ENCODE data around the gene PRR23E.

Gene PRR23E

GRCh38 chr3:127206154-127206553 is 13.2 kb downstream of the PRR23E start:
- Histone ChIP-seq H3K4me1 (ENCODE audit: control insufficient read depth in 1 of 2, insufficient read depth in 1 of 2, low read depth in 1 of 2, low read length in 1 of 2) (no peaks in the 10 kb centered on the region), H3K27ac (no peak overlapping the region), H3K36me3 (no peaks in the 10 kb centered on the region), H3K4me3 (ENCODE audit: low read depth in 1 of 2, low read length in 1 of 2) (no peak overlapping the region), H3K27me3 (no peaks in the 10 kb centered on the region), H3K9me3 (no peaks in the 10 kb centered on the region)
- TF ChIP-seq CTCF (IDR thresholded peaks at IDR 0.05) = no peak

- Histone ChIP-seq H3K4me3 (ENCODE audit: low read depth in 1 of 2, low read length in 1 of 2) (no peak overlapping the region), H3K9me3 (no peaks in the 10 kb centered on the region), H3K36me3 (no peaks in the 10 kb centered on the region), H3K4me1 (ENCODE audit: control insufficient read depth in 1 of 2, insufficient read depth in 1 of 2, low read depth in 1 of 2, low read length in 1 of 2) (no peaks in the 10 kb centered on the region), H3K27me3 (no peaks in the 10 kb centered on the region), H3K27ac (no peak overlapping the region)
- no peak for TF ChIP-seq CTCF (IDR thresholded peaks at IDR 0.05)
These were observed 13.9 kb downstream of the PRR23E start for GRCh38 chr3:127206611-127207516.

- Histone ChIP-seq H3K27me3 (no peaks in the 10 kb centered on the region), H3K36me3 (no peaks in the 10 kb centered on the region), H3K9me3 (no peaks in the 10 kb centered on the region), H3K4me1 (ENCODE audit: control insufficient read depth in 1 of 2, insufficient read depth in 1 of 2, low read depth in 1 of 2, low read length in 1 of 2) (no peaks in the 10 kb centered on the region), H3K27ac (no peak overlapping the region), H3K4me3 (ENCODE audit: low read depth in 1 of 2, low read length in 1 of 2) (no peak overlapping the region)
- no peak for TF ChIP-seq CTCF (IDR thresholded peaks at IDR 0.05)
These were observed 15.0 kb downstream of the PRR23E start for GRCh38 chr3:127207727-127208482.

- H3K4me3 ChIP-seq (ENCODE audit: low read depth in 1 of 2, low read length in 1 of 2) = no peak overlapping the region
- H3K9me3 ChIP-seq = no peaks in the 10 kb centered on the region
- H3K4me1 ChIP-seq (ENCODE audit: control insufficient read depth in 1 of 2, insufficient read depth in 1 of 2, low read depth in 1 of 2, low read length in 1 of 2) = no peaks in the 10 kb centered on the region
- no peaks in the 10 kb centered on the region for H3K27me3 ChIP-seq
- TF ChIP-seq CTCF (IDR thresholded peaks at IDR 0.05) = no peak
- H3K36me3 ChIP-seq = no peaks in the 10 kb centered on the region
- H3K27ac ChIP-seq = no peak overlapping the region
These were observed 15.7 kb downstream of the PRR23E start for GRCh38 chr3:127208483-127209100.

- Histone ChIP-seq H3K4me1 (ENCODE audit: control insufficient read depth in 1 of 2, insufficient read depth in 1 of 2, low read depth in 1 of 2, low read length in 1 of 2) (no peaks in the 10 kb centered on the region), H3K4me3 (ENCODE audit: low read depth in 1 of 2, low read length in 1 of 2) (no peak overlapping the region), H3K27me3 (no peaks in the 10 kb centered on the region), H3K27ac (no peak overlapping the region), H3K36me3 (no peaks in the 10 kb centered on the region), H3K9me3 (no peaks in the 10 kb centered on the region)
- TF ChIP-seq CTCF (IDR thresholded peaks at IDR 0.05) = no peak
These were observed 16.4 kb downstream of the PRR23E start for GRCh38 chr3:127209155-127209839.

All from neutrophil (primary cell).